Camera-type eye (tissue), 1 donor: Measurements from ENCODE around the gene OR6N1. TPM values are rescaled to one million over a fixed set of nuclear protein-coding genes. Genes with fewer than 3 reads are reported as not detected.

ENCODE experiments used
- total RNA-seq: library from RNA; depleted of rRNA; stranded (reverse); fragments of >200 nt; gene quantifications from one replicate; pipeline ENCODE4 v1.2.3, GENCODE V29; 2014

OR6N1 gene, protein sequence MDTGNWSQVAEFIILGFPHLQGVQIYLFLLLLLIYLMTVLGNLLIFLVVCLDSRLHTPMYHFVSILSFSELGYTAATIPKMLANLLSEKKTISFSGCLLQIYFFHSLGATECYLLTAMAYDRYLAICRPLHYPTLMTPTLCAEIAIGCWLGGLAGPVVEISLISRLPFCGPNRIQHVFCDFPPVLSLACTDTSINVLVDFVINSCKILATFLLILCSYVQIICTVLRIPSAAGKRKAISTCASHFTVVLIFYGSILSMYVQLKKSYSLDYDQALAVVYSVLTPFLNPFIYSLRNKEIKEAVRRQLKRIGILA
- total RNA-seq, result not detected

DNA sequence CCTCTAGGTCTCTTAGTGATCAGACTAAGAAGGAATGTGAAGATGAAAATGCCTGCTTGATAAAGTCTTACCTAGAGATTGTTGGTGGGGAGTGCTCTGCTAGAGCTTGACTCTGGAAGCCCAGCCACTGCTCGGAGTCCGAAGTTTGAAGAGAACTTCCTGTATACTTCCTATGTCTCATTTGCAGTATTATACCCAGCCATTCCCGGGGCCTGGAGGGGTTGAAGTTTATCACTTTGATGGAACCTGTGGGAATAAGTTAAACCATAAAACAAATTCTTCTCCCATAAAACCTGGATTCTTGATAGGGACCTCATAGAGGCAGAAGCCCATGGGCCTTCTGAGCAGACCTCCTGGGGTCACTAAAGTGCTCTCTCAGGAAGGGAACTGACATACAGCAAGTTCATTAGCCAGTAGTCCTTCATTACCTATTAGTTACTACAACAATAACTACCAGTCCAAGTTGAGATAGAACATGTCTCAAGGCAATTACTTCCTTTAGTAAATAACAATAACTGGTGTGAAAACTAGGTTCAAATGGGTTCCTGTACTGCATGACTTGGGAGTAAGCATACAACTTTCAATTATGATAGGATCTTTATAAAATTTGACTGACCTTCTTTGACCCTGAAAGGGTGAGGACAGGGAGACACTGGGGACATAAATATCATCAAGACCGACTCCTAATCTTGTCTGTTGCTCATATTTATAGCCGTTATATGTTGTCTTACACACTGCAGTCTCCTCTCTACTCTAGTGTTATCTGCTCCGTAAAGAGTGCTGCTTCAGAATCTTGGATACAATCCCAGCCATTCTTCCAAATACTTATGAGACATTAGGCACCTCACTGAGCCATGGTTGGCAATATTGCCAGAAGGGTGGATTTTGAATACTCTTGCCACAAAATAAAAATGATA lies at the start of gene OR6N1:
Gene OR6N1, minus strand, starts transcription at position 246 of the 917 bp plus-strand sequence. CDS start 5,513 bp downstream, outside the sequence.

DNA sequence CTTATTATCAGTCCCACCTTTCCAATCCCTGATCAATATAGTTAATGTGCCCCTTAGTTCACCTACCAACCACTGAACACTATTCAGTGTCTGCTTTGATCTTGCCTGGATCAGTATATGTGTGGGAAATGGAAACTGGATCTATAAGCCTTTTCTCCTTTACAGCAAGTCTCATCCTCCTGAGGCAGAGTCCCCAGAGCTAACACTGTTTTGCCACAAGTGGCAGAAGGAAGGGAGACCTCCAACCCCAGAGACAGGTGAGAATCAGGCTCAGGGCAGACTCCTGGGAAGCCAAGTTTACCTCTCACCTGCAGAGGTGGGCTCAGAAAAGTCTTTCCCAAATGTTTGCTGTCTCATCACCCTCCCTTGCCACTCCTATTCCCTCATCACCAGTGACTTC lies 9.1 kb upstream of the OR6N1 start, which contains the start of gene OR6N2:
Gene OR6N2, minus strand, starts transcription at position 101 of the 400 bp plus-strand sequence. CDS start 3,569 bp downstream, outside the sequence.

DNA sequence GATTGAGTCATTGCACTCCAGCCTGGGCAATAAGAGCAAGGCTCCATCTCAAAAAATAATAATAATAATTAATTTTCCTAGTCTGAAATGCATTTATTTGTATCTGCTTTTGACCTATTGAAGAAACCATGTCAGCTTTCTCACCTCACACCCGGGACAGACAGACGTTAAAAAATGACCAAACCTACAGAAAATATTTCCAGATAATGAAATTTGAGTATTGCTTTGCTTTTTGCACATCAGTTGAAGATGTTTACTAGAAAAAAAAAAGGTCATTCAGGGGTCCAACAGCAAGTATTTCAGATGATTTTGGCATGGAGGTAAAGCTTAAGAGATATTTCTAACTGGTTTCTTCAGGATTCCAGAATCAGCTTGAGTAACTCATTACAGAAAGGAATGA lies 17.6 kb downstream of the OR6N1 start, which contains the start of gene OR6K6:
Gene OR6K6, plus strand, starts transcription at position 301 of the 400 bp plus-strand sequence. CDS start 168 bp downstream, outside the sequence.

DNA sequence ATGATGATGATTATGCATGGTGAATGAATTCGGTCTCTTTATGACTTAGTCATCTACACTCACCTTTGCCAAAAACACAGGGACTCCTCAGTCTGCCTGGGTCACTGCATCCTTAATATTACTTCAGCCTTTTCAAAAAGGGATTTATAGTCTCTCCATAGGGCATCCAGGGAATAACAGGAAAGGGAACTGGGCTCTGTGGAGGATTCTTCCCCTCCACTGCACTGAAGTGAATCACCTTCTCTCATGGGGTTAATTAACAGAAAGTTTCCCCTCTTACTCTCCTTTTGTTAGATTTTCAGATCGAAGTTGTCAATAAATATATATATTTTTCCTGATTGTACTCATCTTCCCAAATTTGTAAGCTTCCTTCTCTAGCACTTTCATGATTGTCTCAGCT lies 51.4 kb downstream of the OR6N1 start, which contains the start of gene OR6K3:
Gene OR6K3, minus strand, starts transcription at position 101 of the 400 bp plus-strand sequence. CDS start 2,605 bp downstream, outside the sequence.

Other genes starting within 250 kb of the OR6N1 start
- not detected for gene OR6Y1, start 217.8 kb downstream of the OR6N1 start, total RNA-seq
- not detected for gene OR6P1, start 201.6 kb downstream of the OR6N1 start, total RNA-seq
- not detected for gene OR10X1, start 192.3 kb downstream of the OR6N1 start, total RNA-seq
- not detected for gene OR10Z1, start 166.9 kb downstream of the OR6N1 start, total RNA-seq
- 12.0 TPM for gene SPTA1, start 85.5 kb downstream of the OR6N1 start, total RNA-seq
- gene OR6K2, start 71.5 kb downstream of the OR6N1 start, total RNA-seq, result not detected
- gene OR6K3, start 51.5 kb downstream of the OR6N1 start, total RNA-seq, result not detected
- gene OR6K6, start 17.5 kb downstream of the OR6N1 start, total RNA-seq, result not detected
- gene OR6N2, start 9.0 kb upstream of the OR6N1 start, total RNA-seq, result not detected
- 6.8 TPM for gene MNDA, start 59.2 kb upstream of the OR6N1 start, total RNA-seq
- gene PYHIN1, start 159.4 kb upstream of the OR6N1 start, total RNA-seq, result not detected
- gene IFI16, start 237.7 kb upstream of the OR6N1 start, total RNA-seq, result 41.9 TPM